ENCODE measurements around the gene KLHL6. TPM values are rescaled to one million over a fixed set of nuclear protein-coding genes. Genes with fewer than 3 reads are reported as not detected.

Gene KLHL6
- total and polyA plus RNA-seq, 2 of the 13 experiments (the other 11 are each of a cell fraction or from before 2014, with no cell fraction given), result not detected

- ATAC-seq (no peak), FAIRE-seq (no peak), DNase-seq (ENCODE audit: low spot score) (no peak)
- CTCF ChIA-PET (ENCODE audit: low intra/inter-chr PET ratio, low total read pairs), result no interaction called here
- Histone ChIP-seq H4K20me1 (ENCODE audit: insufficient read depth, low read length) (no peaks in the 10 kb centered on the region), H3K27ac (ENCODE audit: extremely low read length, insufficient read depth, low read length) (no peak overlapping the region), H3K4me1 (ENCODE audit: insufficient read depth, low read length) (no peaks in the 10 kb centered on the region), H3K4me3 (replicated peaks in 1 of 3; ENCODE audit: insufficient read depth in 1 of 3, low read depth in 2 of 3, low read length in 3 of 3) (no peak overlapping the region), H3K4me2 (ENCODE audit: low read depth, low read length) (no peak overlapping the region), H3K27me3 (ENCODE audit: control insufficient read depth in 1 of 2, insufficient read depth in 2 of 2, low read length in 2 of 2) (no peaks in the 10 kb centered on the region; a peak in 1 of 5 replicates), H3K9ac (ENCODE audit: insufficient read depth, low read depth, low read length) (no peak overlapping the region), H3K36me3 (replicated peaks in 1 of 2; ENCODE audit: control insufficient read depth in 1 of 2, insufficient read depth in 2 of 2, low read length in 2 of 2) (no peaks in the 10 kb centered on the region), H3K79me2 (ENCODE audit: insufficient read depth, low read length) (no peaks in the 10 kb centered on the region), H2AFZ (ENCODE audit: low read length) (no peak overlapping the region), H3K9me3 (ENCODE audit: low read length) (no peaks in the 10 kb centered on the region)
- in situ Hi-C loops (cut with HindIII; ENCODE audit: extremely low pct_ligation_motif_present, low pct_unique_long_range_greater_than_20kb), result no loop called here
- no peak for TF ChIP-seq ZNF143 (CRISPR knock-in tag; IDR thresholded peaks at IDR 0.05)
- TF ChIP-seq ZNF772 (CRISPR knock-in tag; IDR thresholded peaks at IDR 0.05), result no peak
- TF ChIP-seq SNAI1 (CRISPR knock-in tag; IDR thresholded peaks at IDR 0.05; ENCODE audit: borderline replicate concordance), result no peak
- TF ChIP-seq ZNF441 (CRISPR knock-in tag; IDR thresholded peaks at IDR 0.05; ENCODE audit: borderline replicate concordance), result no peak
- TF ChIP-seq SMAD3 (CRISPR knock-in tag; IDR thresholded peaks at IDR 0.05), result no peak
- no peak for TF ChIP-seq MTA1 (CRISPR knock-in tag; IDR thresholded peaks at IDR 0.05; ENCODE audit: borderline replicate concordance)
- no peak for TF ChIP-seq KLF9 (CRISPR knock-in tag; IDR thresholded peaks at IDR 0.05; ENCODE audit: low read depth)
- TF ChIP-seq DNMT1 (CRISPR knock-in tag; IDR thresholded peaks at IDR 0.05), result no peak
- no peak for TF ChIP-seq KLF13 (CRISPR knock-in tag; IDR thresholded peaks at IDR 0.05)
- intact Hi-C loops (cut with micrococcal nuclease; ENCODE audit: unreplicated experiment), result no loop called here
- no TSS peak for BruUV-seq (replicated peaks)
- WGBS (ENCODE audit: low lambda C conversion rate), result 79% methylated on average over 6 of the region's 6 CpGs
- POLR2A ChIA-PET, result no interaction called here
These were observed 34.9 kb upstream of the KLHL6 start for GRCh38 chr3:183590442-183590841.

GRCh38 chr3:183587336-183587735 is 31.8 kb upstream of the KLHL6 start:
- Histone ChIP-seq H4K20me1 (ENCODE audit: insufficient read depth, low read length) (no peaks in the 10 kb centered on the region), H3K27me3 (ENCODE audit: control insufficient read depth in 1 of 2, insufficient read depth in 2 of 2, low read length in 2 of 2) (no peaks in the 10 kb centered on the region), H2AFZ (ENCODE audit: low read length) (no peak overlapping the region), H3K9me3 (ENCODE audit: low read length) (no peaks in the 10 kb centered on the region), H3K36me3 (replicated peaks in 1 of 2; ENCODE audit: control insufficient read depth in 1 of 2, insufficient read depth in 2 of 2, low read length in 2 of 2) (no peaks in the 10 kb centered on the region), H3K9ac (ENCODE audit: insufficient read depth, low read depth, low read length) (no peak overlapping the region), H3K27ac (ENCODE audit: extremely low read length, insufficient read depth, low read length) (no peak overlapping the region), H3K79me2 (ENCODE audit: insufficient read depth, low read length) (no peaks in the 10 kb centered on the region), H3K4me1 (ENCODE audit: insufficient read depth, low read length) (peaks cover 27% of the 10 kb centered on the region), H3K4me2 (ENCODE audit: low read depth, low read length) (no peak overlapping the region), H3K4me3 (replicated peaks in 1 of 3; ENCODE audit: insufficient read depth in 1 of 3, low read depth in 2 of 3, low read length in 3 of 3) (no peak overlapping the region)
- ChIA-PET CTCF (ENCODE audit: low intra/inter-chr PET ratio, low total read pairs) (no interaction called here), POLR2A (no interaction called here)
- BruUV-seq (replicated peaks), result no TSS peak
- TF ChIP-seq ZNF430 (CRISPR knock-in tag; IDR thresholded peaks at IDR 0.05) (no peak), ZNF331 (CRISPR knock-in tag; IDR thresholded peaks at IDR 0.05) (no peak)
- 53% methylated on average over 2 of the region's 2 CpGs for WGBS (ENCODE audit: low lambda C conversion rate)
- no peak for DNase-seq (ENCODE audit: low spot score)
- in situ Hi-C loops (cut with HindIII; ENCODE audit: extremely low pct_ligation_motif_present, low pct_unique_long_range_greater_than_20kb), result no loop called here
- ATAC-seq, result no peak
- intact Hi-C loops (cut with micrococcal nuclease; ENCODE audit: unreplicated experiment), result no loop called here
- no peak for FAIRE-seq

All from HepG2 (cell line).